Hippocampal formation (tissue), 2 donors: ENCODE results near the gene NCS1.
"Not testable (repeated sequence)": the region's sequence is repeated elsewhere in the genome, so short reads cannot be mapped to it uniquely, and the experiment has no call there.

ENCODE experiments used
- DNase-seq, 2 donors: peaks; one replicate each; lab custom pipeline; 2025; lab: John Stamatoyannopoulos, UW

NCS1 gene

GRCh38 chr9:130262771-130263170 is 90.6 kb downstream of the NCS1 start:
- no peak for DNase-seq

- no peak for DNase-seq
Observed at GRCh38 chr9:130263601-130264413, 91.6 kb downstream of the NCS1 start.

GRCh38 chr9:130264414-130265350 is 92.5 kb downstream of the NCS1 start:
- no peak for DNase-seq

GRCh38 chr9:130265431-130266235 is 93.4 kb downstream of the NCS1 start, which contains the start of gene HMCN2:
Gene HMCN2 (plus strand): TSS chr9:130265760. CDS start chr9:130265879, 119 bp downstream.
- no peak for DNase-seq

GRCh38 chr9:130266236-130267098 is 94.3 kb downstream of the NCS1 start:
- no peak for DNase-seq

GRCh38 chr9:130267930-130268329 is 95.7 kb downstream of the NCS1 start:
- DNase-seq: no peak

GRCh38 chr9:130268521-130269211 is 96.5 kb downstream of the NCS1 start:
- DNase-seq: no peak

GRCh38 chr9:130271473-130271872 is 99.3 kb downstream of the NCS1 start:
- no peak for DNase-seq

GRCh38 chr9:130275156-130275555 is 103.0 kb downstream of the NCS1 start:
- DNase-seq: no peak

GRCh38 chr9:130276121-130276520 is 103.9 kb downstream of the NCS1 start:
- no peak for DNase-seq

GRCh38 chr9:130276955-130277354 is 104.8 kb downstream of the NCS1 start:
- no peak for DNase-seq

- DNase-seq: not testable (repeated sequence)
Observed at GRCh38 chr9:130277525-130277924, 105.3 kb downstream of the NCS1 start.

- DNase-seq: no peak
Observed at GRCh38 chr9:130283539-130284248, 111.5 kb downstream of the NCS1 start.

- no peak for DNase-seq
Observed at GRCh38 chr9:130284249-130284625, 112.0 kb downstream of the NCS1 start.

- no peak for DNase-seq
Observed at GRCh38 chr9:130284690-130285089, 112.5 kb downstream of the NCS1 start.

GRCh38 chr9:130285271-130285670 is 113.1 kb downstream of the NCS1 start:
- no peak for DNase-seq

- no peak for DNase-seq
Observed at GRCh38 chr9:130286072-130286770, 114.0 kb downstream of the NCS1 start.
